GM19099 (cell line): Measurements from ENCODE around the gene RAB1B.

Source experiments
- POLR2A ChIP-seq: IDR thresholded peaks from 3 replicates; pipeline ENCODE4 v1.6.1; 2011; ENCODE audit warnings: low read depth; ENCODE audit not compliant: insufficient read length; ENCODE audit errors: extremely low read depth

RAB1B gene

DNA sequence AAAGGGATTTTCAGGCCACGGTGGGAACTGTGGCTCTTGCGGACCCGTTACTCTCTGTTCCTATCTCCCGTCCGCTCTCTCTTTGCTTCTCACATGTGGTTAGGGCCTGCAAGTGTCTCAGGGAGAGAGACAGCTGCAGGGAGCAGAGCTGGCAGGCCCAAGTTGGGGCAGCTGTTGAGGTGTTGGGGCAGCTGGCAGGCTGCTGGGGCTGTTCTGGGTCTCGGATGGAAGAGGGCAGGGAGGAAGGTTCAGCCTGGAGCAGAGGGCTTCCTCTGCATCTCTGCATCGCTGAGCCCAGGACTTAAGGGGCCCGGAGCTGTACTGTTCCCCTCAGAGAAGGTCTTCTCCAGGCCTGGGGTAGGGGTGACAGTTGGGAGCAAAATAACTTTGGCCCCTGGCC, 7.0 kb downstream of the RAB1B start:
- no peak for TF ChIP-seq POLR2A

DNA sequence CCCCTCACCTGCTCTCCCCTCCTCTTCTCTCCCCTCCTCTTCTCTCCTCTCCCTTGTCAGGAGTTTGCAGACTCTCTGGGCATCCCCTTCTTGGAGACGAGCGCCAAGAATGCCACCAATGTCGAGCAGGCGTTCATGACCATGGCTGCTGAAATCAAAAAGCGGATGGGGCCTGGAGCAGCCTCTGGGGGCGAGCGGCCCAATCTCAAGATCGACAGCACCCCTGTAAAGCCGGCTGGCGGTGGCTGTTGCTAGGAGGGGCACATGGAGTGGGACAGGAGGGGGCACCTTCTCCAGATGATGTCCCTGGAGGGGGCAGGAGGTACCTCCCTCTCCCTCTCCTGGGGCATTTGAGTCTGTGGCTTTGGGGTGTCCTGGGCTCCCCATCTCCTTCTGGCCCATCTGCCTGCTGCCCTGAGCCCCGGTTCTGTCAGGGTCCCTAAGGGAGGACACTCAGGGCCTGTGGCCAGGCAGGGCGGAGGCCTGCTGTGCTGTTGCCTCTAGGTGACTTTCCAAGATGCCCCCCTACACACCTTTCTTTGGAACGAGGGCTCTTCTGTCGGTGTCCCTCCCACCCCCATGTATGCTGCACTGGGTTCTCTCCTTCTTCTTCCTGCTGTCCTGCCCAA, 7.7 kb downstream of the RAB1B start:
- no peak for TF ChIP-seq POLR2A

DNA sequence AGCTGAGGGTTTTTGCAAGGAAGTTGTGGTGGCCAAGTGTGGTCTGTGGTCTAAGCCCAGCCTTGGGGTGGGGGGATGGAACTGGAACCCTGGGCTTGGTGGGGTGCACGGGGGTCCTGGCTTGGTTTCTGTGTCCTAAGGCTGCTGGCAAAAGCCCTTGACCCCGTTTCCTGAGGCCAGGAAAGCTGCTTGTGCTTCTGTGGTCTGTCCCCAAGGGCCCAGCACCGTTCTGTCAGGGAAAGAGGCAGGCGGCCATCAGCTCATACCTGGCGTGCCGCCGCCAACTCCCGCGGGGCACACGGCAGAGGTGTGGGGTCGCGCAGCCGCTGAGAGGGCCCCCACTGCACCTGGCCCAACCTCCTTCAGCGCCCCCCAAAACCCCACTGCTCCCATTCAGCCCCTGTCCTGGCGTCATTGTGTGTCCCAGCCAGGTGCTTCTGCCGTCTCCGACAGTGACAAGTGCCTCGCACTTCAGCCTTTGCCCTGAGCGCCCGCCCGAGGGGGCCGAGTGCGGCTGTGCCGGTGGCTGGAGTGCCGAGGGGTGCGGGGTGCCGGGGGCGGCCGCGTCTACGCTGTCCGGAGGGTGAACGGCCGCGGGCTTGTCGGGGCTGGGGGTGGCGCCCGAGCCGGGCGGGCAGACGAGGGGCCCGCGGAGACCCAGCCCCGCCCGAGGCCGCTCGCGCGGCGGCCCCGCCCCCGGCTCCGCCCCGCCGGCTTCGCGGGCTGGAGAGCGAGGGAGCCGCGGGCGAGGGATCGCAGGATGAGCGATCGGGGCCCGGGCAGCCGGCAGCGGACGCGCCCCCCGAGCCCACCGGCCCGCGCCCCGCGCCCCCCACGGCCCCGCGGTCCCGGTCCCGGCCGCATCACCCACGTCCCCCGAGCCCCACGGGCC, 9.3 kb downstream of the RAB1B start, which contains the start of gene CNIH2:
CNIH2 (plus strand) TSS at position 705 of the 892 bp plus-strand sequence. CDS start 282 bp downstream, outside the sequence.
- no peak for TF ChIP-seq POLR2A

GRCh38 chr11:66278363-66279091, 10.1 kb downstream of the RAB1B start:
- no peak for TF ChIP-seq POLR2A

DNA sequence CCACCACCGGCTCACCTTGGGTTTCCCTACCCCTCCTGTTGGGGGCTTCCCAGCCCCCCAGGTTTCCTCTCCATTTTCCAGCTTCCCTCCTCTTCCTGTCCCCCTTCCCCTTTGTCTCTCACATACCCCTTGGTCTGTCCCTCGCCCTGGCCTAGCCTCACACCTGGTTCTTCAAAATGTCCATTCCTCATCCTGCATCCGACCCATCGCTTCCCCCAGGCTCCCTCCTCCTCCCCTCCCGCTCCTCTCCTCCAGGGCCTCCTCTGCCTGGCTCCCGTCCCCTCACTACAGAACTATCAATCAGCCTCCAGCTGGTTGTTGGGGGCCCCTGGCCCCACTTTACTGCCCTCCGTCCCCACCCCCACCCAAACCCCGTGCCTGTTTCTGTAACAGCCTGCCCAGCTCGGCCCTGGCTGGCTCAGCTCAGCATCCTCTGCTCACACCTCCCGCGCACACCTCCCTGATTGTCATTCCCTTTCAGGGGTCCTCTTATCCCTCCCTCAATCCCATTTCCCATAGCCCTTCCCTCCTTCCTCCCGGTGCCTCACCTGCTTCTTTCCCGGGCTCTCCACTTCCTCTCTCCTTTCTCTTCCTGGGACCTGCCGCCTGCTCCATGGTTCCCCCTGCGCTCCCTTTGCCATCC, 10.8 kb downstream of the RAB1B start:
- no peak for TF ChIP-seq POLR2A

DNA sequence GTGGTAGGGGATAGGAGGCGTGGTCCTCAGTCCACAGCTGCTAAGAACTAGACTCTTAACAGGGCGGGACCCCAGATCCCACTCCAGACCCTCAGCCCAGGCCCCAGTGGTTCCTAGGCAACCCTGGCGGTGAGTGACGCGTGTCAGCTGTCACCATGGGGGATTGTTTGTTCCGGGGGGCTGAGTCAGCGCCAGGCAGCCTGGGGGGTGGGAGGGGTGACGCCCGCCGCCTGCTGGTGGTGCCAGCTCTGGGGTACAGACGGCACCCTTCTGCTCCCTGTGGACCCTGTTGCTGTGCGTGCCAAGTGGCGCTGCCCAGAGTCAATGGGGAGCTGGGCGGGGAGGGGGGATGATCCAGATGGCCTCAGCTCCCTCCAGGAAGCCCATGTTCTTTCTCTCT, 12.0 kb downstream of the RAB1B start:
- TF ChIP-seq POLR2A: no peak

- TF ChIP-seq POLR2A: no peak
Observed at GRCh38 chr11:66281001-66281400, 12.6 kb downstream of the RAB1B start.

- no peak for TF ChIP-seq POLR2A
Observed at GRCh38 chr11:66281776-66282467, 13.5 kb downstream of the RAB1B start.

DNA sequence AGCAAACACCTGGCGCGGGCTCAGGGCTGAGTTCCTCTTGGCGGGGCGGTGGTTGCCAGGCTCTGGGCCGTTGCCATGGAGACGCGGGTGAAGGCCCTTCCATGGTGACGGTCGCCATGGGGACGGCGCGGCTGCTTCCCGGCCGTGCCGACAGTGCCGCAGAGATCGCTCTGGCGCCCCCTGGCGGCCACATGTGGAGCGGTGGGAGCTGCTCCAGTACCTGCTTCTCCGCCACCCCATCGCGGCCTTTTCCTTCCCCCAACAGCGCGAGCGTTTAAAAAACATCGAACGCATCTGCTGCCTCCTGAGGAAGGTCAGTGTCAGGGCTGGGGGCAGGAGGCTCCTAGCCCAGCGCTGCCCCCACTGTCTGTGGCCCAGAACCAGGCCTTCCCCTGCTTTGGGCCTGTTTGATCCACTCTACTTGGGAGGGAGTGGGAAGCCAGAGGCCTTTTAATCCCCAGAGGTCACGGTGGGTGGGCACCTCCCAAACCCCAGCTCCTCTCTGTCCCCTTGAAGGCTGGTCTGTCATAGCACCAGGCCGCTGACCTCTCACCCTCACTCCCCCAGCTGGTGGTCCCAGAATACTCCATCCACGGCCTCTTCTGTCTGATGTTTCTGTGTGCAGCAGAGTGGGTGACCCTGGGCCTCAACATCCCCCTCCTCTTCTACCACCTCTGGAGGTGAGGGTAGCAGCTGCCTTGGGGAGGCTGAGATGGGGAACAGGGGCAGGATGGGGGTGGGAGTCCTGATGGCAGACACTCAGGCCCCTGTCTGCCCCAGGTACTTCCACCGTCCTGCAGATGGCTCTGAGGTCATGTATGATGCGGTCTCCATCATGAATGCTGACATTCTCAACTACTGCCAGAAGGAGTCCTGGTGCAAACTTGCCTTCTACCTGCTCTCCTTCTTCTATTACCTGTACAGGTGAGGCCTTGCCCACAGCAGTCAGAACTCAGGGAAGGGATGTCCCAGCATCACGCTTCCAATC, 14.3 kb downstream of the RAB1B start:
- TF ChIP-seq POLR2A: no peak

DNA sequence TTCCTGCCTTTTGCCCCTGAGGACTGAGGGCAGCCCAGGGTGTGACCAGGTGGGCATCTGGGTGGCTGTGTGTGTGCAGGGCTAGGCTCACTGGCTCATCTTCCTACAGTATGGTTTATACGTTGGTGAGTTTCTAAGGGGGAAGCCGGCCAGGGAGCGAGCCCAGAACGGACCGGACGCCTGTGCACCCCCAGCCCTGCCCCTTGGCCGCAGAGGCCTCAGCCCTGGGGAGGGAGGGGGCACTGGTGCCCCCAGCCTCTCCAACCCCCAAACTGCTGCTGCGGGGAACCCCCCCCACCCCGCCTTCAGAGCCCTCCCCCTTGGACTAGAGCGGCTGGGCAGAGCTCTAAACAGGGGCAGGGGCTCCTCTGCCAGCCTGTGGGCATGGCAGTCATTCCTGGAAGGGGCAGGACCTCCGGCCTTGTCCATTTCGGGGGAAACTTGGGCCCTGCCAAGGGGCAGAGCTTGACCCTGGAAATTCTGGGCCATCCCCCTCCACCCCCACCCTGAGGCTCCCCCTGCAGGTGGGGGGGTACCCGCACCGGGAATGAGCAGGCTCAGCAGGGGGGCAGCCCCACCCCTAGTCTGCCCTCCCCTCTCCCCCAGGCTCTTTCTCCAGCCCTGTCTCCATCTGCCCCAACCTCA, 15.1 kb downstream of the RAB1B start:
- TF ChIP-seq POLR2A: no peak

DNA sequence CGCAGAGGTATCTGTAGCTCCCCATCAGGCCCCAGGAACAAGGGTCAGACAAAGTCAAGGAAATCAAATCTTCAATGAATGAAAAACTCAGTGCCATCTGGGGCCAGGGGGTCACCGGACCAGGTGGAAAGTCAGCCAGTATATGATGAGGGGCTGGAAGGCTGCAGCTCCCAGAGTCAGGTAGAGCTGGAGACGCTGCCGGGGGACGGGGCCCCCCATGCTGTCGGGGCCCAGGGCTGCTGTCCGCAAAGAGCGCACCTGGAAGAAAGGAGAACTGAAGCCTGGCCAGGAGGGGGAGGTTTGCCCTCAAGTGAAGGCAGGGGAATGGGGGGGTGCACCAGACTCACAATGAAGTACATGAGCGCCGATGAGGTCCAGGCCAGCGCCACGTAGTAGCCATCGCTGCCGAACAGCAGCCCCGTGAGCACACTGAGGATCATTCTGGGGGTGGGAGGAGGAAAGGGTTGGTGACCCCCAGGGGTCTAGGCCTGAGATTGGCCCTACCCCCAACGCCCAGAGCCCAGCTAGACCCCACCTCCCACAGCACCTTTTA, 16.2 kb downstream of the RAB1B start:
- TF ChIP-seq POLR2A: no peak

DNA sequence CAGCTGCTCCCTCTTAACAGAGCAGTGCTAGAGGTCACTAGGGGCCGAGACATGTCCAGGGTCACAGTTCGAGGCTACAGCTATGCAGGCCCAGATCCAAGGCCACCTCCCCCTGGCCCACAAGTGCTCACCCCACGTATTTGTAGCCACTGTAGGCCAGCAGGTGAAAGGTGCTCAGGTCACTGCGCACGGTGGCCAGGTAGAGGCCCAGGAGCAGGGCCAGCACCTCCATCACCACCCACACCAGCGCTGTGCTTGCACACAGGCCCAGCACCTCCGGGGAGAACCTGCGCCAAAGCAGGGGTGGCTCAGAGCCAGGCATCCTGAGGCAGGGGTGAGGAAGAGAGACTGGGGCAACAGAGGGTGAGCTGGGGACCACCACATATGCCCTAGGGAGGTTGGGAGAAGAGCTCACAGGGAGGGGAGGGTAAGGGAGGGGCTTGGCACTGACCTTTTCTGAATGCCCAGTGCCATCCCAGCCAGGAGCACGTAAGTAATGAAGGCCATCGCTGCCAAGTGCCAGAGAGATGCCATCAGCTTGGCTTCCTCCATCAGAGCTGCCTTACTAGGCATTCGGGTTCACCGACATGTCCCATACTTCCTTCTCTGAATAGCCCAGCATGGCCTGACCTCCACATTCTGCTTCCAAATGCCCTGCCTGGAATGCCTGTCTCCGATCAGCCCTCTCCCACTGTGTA, 17.0 kb downstream of the RAB1B start:
- TF ChIP-seq POLR2A: no peak

DNA sequence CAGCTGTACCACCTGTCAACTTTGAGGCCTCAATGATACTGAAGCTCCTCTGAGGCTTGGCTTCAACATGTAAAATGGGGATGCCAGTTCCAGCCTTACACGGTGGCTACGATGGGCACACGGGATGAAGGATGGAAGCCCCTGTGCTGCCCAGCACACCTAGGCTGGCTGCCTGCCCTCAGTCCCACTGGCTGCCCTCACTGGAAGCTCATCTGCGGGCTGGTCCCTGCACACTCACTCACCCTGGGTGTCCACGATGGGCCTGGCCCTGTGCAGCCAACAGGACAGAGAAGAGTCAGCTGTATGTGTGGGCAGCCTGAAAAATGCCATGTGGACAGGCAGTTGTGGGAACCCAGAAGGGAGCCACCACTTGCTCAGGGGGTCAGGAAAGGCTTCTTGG, 18.3 kb downstream of the RAB1B start:
- TF ChIP-seq POLR2A: no peak
